Esophagus (tissue), 2 donors: ENCODE results near the gene ANKS1B. TPM values are rescaled to one million over a fixed set of nuclear protein-coding genes. Genes with fewer than 3 reads are reported as not detected.

ENCODE experiments used
- H3K27ac ChIP-seq, 2 donors: one replicate each; pipeline ENCODE4 v1.5.1; 2013; ENCODE audit warnings: low read depth in 2 of 2, mild to moderate bottlenecking in 2 of 2, inconsistent platforms in 1 of 2, low read length in 1 of 2, moderate library complexity in 1 of 2
- H3K27me3 ChIP-seq, 2 donors: one replicate each; pipeline ENCODE4 v1.6.1; 2013; ENCODE audit warnings: low read length in 2 of 2, control low read depth in 1 of 2, mild to moderate bottlenecking in 1 of 2; ENCODE audit not compliant: insufficient read depth in 2 of 2, control insufficient read depth in 1 of 2
- H3K36me3 ChIP-seq, 2 donors: one replicate each; pipeline ENCODE4 v1.6.1; 2013; ENCODE audit warnings: low read length in 1 of 2; ENCODE audit not compliant: control insufficient read depth in 2 of 2, insufficient read depth in 2 of 2
- H3K4me1 ChIP-seq, 2 donors: one replicate each; pipeline ENCODE4 v1.6.1; 2013; ENCODE audit warnings: low read length in 1 of 2; ENCODE audit not compliant: control insufficient read depth in 2 of 2, insufficient read depth in 2 of 2
- H3K4me3 ChIP-seq, 2 donors: one replicate each; pipeline ENCODE4 v1.5.1; 2013; ENCODE audit warnings: low read length in 2 of 2, mild to moderate bottlenecking in 2 of 2, low read depth in 1 of 2, moderate library complexity in 1 of 2
- H3K9me3 ChIP-seq, 2 donors: one replicate each; pipeline ENCODE4 v1.6.1; 2013; ENCODE audit warnings: mild to moderate bottlenecking in 2 of 2, low read depth in 1 of 2, low read length in 1 of 2, moderate library complexity in 1 of 2; ENCODE audit not compliant: control insufficient read depth in 2 of 2, insufficient read depth in 1 of 2
- WGBS, 2 donors: extraction: QIAGEN DNeasy Blood & Tissue Kit; methylation state at CpG; one replicate each; pipeline ENCODE4 v1.1.7; 2013; 5-methylcytosine and 5-hydroxymethylcytosine counted together
- polyA plus RNA-seq, 2 donors: library from polyadenylated mRNA; stranded (reverse); fragments of 200-250 nt; gene quantifications; one replicate each; pipeline ENCODE4 v1.2.3, GENCODE V29; 2013
- donor health status: healthy with polysubstance abuse.
- donor health status: Bipolar disorder and iron deficiency.

Gene ANKS1B
- polyA plus RNA-seq, 2 donors, result 0.85 to 1.0 TPM

- Histone ChIP-seq H3K4me3 (no peak overlapping the region), H3K36me3 (no peaks in the 10 kb centered on the region), H3K4me1 (no peaks in the 10 kb centered on the region), H3K9me3 (no peaks in the 10 kb centered on the region), H3K27ac (no peak overlapping the region), H3K27me3 (no peaks in the 10 kb centered on the region)
- WGBS, 2 donors, result 72 to 84% methylated on average over 3 of the region's 3 CpGs
Observed at GRCh38 chr12:99413751-99414150, 571.0 kb downstream of the ANKS1B start.

- H3K9me3 ChIP-seq, result no peaks in the 10 kb centered on the region
- no peaks in the 10 kb centered on the region for H3K36me3 ChIP-seq
Observed at GRCh38 chr12:99393763-99394162, 591.0 kb downstream of the ANKS1B start.

GRCh38 chr12:99392091-99392850 lies 592.5 kb downstream of the ANKS1B start:
- WGBS, 2 donors, result 84 to 86% methylated on average over 6 of the region's 6 CpGs
- no peaks in the 10 kb centered on the region for H3K27me3 ChIP-seq
- H3K4me1 ChIP-seq, result no peaks in the 10 kb centered on the region
- no peak overlapping the region for H3K27ac ChIP-seq
- H3K4me3 ChIP-seq, result no peak overlapping the region
- no peaks in the 10 kb centered on the region for H3K9me3 ChIP-seq
- no peaks in the 10 kb centered on the region for H3K36me3 ChIP-seq

More at GRCh38 chr12:99393763-99394162, 591.0 kb downstream of the ANKS1B start:
- Histone ChIP-seq H3K4me3 (no peak overlapping the region), H3K4me1 (no peaks in the 10 kb centered on the region), H3K27me3 (no peaks in the 10 kb centered on the region), H3K27ac (no peak overlapping the region)

- WGBS, 2 donors, result 73 to 87% methylated on average over 7 of the region's 7 CpGs
Observed at GRCh38 chr12:99390707-99391106, 594.0 kb downstream of the ANKS1B start.

GRCh38 chr12:99389751-99390150 lies 595.0 kb downstream of the ANKS1B start:
- H3K4me1 ChIP-seq, result no peaks in the 10 kb centered on the region
- H3K27ac ChIP-seq, result no peak overlapping the region
- H3K9me3 ChIP-seq, result no peaks in the 10 kb centered on the region
- 96 to 97% methylated on average over 3 of the region's 3 CpGs for WGBS, 2 donors
- no peak overlapping the region for H3K4me3 ChIP-seq
- H3K36me3 ChIP-seq, result no peaks in the 10 kb centered on the region
- H3K27me3 ChIP-seq, result no peaks in the 10 kb centered on the region

More at GRCh38 chr12:99390707-99391106, 594.0 kb downstream of the ANKS1B start:
- Histone ChIP-seq H3K36me3 (no peaks in the 10 kb centered on the region), H3K27me3 (no peaks in the 10 kb centered on the region), H3K4me3 (no peak overlapping the region), H3K4me1 (no peaks in the 10 kb centered on the region), H3K27ac (no peak overlapping the region), H3K9me3 (no peaks in the 10 kb centered on the region)

GRCh38 chr12:99388671-99389195 lies 596.0 kb downstream of the ANKS1B start:
- no peaks in the 10 kb centered on the region for H3K4me1 ChIP-seq
- H3K9me3 ChIP-seq, result no peaks in the 10 kb centered on the region
- no peaks in the 10 kb centered on the region for H3K36me3 ChIP-seq
- H3K27me3 ChIP-seq, result no peaks in the 10 kb centered on the region
- 65 to 67% methylated on average over 1 of the region's 1 CpG for WGBS, 2 donors
- H3K27ac ChIP-seq, result no peak overlapping the region
- no peak overlapping the region for H3K4me3 ChIP-seq

- Histone ChIP-seq H3K36me3 (no peaks in the 10 kb centered on the region), H3K27me3 (no peaks in the 10 kb centered on the region), H3K27ac (no peak overlapping the region), H3K4me1 (no peaks in the 10 kb centered on the region), H3K4me3 (no peak overlapping the region), H3K9me3 (no peaks in the 10 kb centered on the region)
- 77 to 91% methylated on average over 4 of the region's 4 CpGs for WGBS, 2 donors
Observed at GRCh38 chr12:99387661-99388060, 597.1 kb downstream of the ANKS1B start.

GRCh38 chr12:99386907-99387306 lies 597.8 kb downstream of the ANKS1B start:
- Histone ChIP-seq H3K36me3 (no peaks in the 10 kb centered on the region), H3K4me3 (no peak overlapping the region), H3K27ac (no peak overlapping the region), H3K27me3 (no peaks in the 10 kb centered on the region), H3K4me1 (no peaks in the 10 kb centered on the region), H3K9me3 (no peaks in the 10 kb centered on the region)
- 32 to 52% methylated on average over 2 of the region's 2 CpGs for WGBS, 2 donors

- Histone ChIP-seq H3K27me3 (no peaks in the 10 kb centered on the region), H3K4me3 (no peak overlapping the region), H3K36me3 (no peaks in the 10 kb centered on the region), H3K27ac (no peak overlapping the region), H3K4me1 (no peaks in the 10 kb centered on the region), H3K9me3 (no peaks in the 10 kb centered on the region)
- WGBS, 2 donors, result 90 to 91% methylated on average over 4 of the region's 4 CpGs
Observed at GRCh38 chr12:99383258-99383657, 601.5 kb downstream of the ANKS1B start.

- 40 to 48% methylated on average over 2 of the region's 2 CpGs for WGBS, 2 donors
- no peak overlapping the region for H3K4me3 ChIP-seq
- no peak overlapping the region for H3K27ac ChIP-seq
- no peaks in the 10 kb centered on the region for H3K36me3 ChIP-seq
- no peaks in the 10 kb centered on the region for H3K4me1 ChIP-seq
- no peaks in the 10 kb centered on the region for H3K9me3 ChIP-seq
- H3K27me3 ChIP-seq, result no peaks in the 10 kb centered on the region
Observed at GRCh38 chr12:99381992-99382391, 602.7 kb downstream of the ANKS1B start.
